ENCODE measurements around the gene SAMD11. TPM values are rescaled to one million over a fixed set of nuclear protein-coding genes. Genes with fewer than 3 reads are reported as not detected.
"Not testable (repeated sequence)": the region's sequence is repeated elsewhere in the genome, so short reads cannot be mapped to it uniquely, and the experiment has no call there.

The SAMD11 gene
- total RNA-seq (2014; rRNA removed; shearing (Covaris generic)), result 0.06 TPM in 1 of 2 replicates, not detected in the other
- not detected in 2 replicates for total RNA-seq (2022)
- not detected for Bru-seq, nascent RNA
- BruChase-seq, experiment 1, labeled RNA remaining after a 6-hour chase, result percentile 3 among the genes with signal in this experiment
- BruChase-seq, experiment 2, labeled RNA remaining after a 2-hour chase, result percentile 6 among the genes with signal in this experiment
- long read RNA-seq, result 0 reads

GRCh38 chr1:923131-923990 is at the start of gene SAMD11:
Gene SAMD11, plus strand, starts transcription at chr1:923923. Its CDS starts 509 bp downstream, at chr1:924432.
- intact Hi-C loops (cut with micrococcal nuclease; ENCODE audit: unreplicated experiment), result no loop called here
- no peaks in the 10 kb centered on the region for H3K9me3 ChIP-seq (ENCODE audit: low read length)
- peak within 1 kb of the TSS; percentile 68 for H3K4me2 ChIP-seq (ENCODE audit: low read length)

GRCh38 chr1:876428-877208 is 47.1 kb upstream of the SAMD11 start:
- H3K4me1 ChIP-seq (ENCODE audit: insufficient read depth, low read length, poor library complexity, severe bottlenecking); POLR2A ChIA-PET; H3K9me2 ChIP-seq (ENCODE audit: insufficient read depth, low read length); intact Hi-C loops (cut with micrococcal nuclease; ENCODE audit: unreplicated experiment); H3K4me2 ChIP-seq (ENCODE audit: low read length); H3K4me3 ChIP-seq (ENCODE audit: low read depth, low read length, poor library complexity, severe bottlenecking); BruUV-seq (replicated peaks); H3K9me3 ChIP-seq (ENCODE audit: low read length); DNase-seq (ENCODE audit: low spot score); CTCF ChIA-PET (ENCODE audit: unreplicated experiment); H3K27ac ChIP-seq (ENCODE audit: low read depth, low read length, poor library complexity, severe bottlenecking); H2AFZ ChIP-seq (ENCODE audit: low read length); H3K36me3 ChIP-seq (ENCODE audit: insufficient read depth, low read length); H3K79me2 ChIP-seq (ENCODE audit: insufficient read depth, low read depth, low read length); H4K20me1 ChIP-seq (ENCODE audit: insufficient read depth, low read length): not testable (repeated sequence)

More at GRCh38 chr1:923131-923990, at the start of gene SAMD11:
- H3K27ac ChIP-seq (ENCODE audit: low read depth, low read length, poor library complexity, severe bottlenecking), result no peak within 1 kb of the TSS
- H3K79me2 ChIP-seq (ENCODE audit: insufficient read depth, low read depth, low read length), result no peaks in the 10 kb centered on the region
- no peaks in the 10 kb centered on the region for H3K36me3 ChIP-seq (ENCODE audit: insufficient read depth, low read length)
- DNase-seq (ENCODE audit: low spot score), result peak; percentile 83
- H2AFZ ChIP-seq (ENCODE audit: low read length), result no peak within 1 kb of the TSS
- ChIA-PET CTCF (ENCODE audit: unreplicated experiment) (no interaction called here), POLR2A (no interaction called here)
- TF ChIP-seq EZH2phosphoT487 (IDR thresholded peaks at IDR 0.05; ENCODE audit: borderline replicate concordance, low read depth, low read length) (no peak), CTCF (conservative IDR thresholded peaks at IDR 0.05; ENCODE audit: low read length) (no peak)
- H3K9me2 ChIP-seq (ENCODE audit: insufficient read depth, low read length), result no peaks in the 10 kb centered on the region
- H3K4me3 ChIP-seq (ENCODE audit: low read depth, low read length, poor library complexity, severe bottlenecking), result peak within 1 kb of the TSS; percentile 59
- H4K20me1 ChIP-seq (ENCODE audit: insufficient read depth, low read length), result no peaks in the 10 kb centered on the region
- no TSS peak for BruUV-seq (replicated peaks)
- H3K4me1 ChIP-seq (ENCODE audit: insufficient read depth, low read length, poor library complexity, severe bottlenecking), result peaks cover 31% of the 10 kb centered on the region

- intact Hi-C loops (cut with micrococcal nuclease; ENCODE audit: unreplicated experiment); BruUV-seq (replicated peaks); DNase-seq (ENCODE audit: low spot score); H3K4me1 ChIP-seq (ENCODE audit: insufficient read depth, low read length, poor library complexity, severe bottlenecking); H3K9me3 ChIP-seq (ENCODE audit: low read length); H3K9me2 ChIP-seq (ENCODE audit: insufficient read depth, low read length); CTCF ChIA-PET (ENCODE audit: unreplicated experiment); H3K4me3 ChIP-seq (ENCODE audit: low read depth, low read length, poor library complexity, severe bottlenecking); H2AFZ ChIP-seq (ENCODE audit: low read length); H4K20me1 ChIP-seq (ENCODE audit: insufficient read depth, low read length); H3K79me2 ChIP-seq (ENCODE audit: insufficient read depth, low read depth, low read length); H3K27ac ChIP-seq (ENCODE audit: low read depth, low read length, poor library complexity, severe bottlenecking); H3K36me3 ChIP-seq (ENCODE audit: insufficient read depth, low read length); POLR2A ChIA-PET; H3K4me2 ChIP-seq (ENCODE audit: low read length): not testable (repeated sequence)
These were observed 46.3 kb upstream of the SAMD11 start for GRCh38 chr1:877209-877986.

GRCh38 chr1:880511-880910 is 43.2 kb upstream of the SAMD11 start:
- H3K4me1 ChIP-seq (ENCODE audit: insufficient read depth, low read length, poor library complexity, severe bottlenecking); H4K20me1 ChIP-seq (ENCODE audit: insufficient read depth, low read length); H2AFZ ChIP-seq (ENCODE audit: low read length); DNase-seq (ENCODE audit: low spot score); BruUV-seq (replicated peaks); CTCF ChIA-PET (ENCODE audit: unreplicated experiment); H3K79me2 ChIP-seq (ENCODE audit: insufficient read depth, low read depth, low read length); H3K4me3 ChIP-seq (ENCODE audit: low read depth, low read length, poor library complexity, severe bottlenecking); intact Hi-C loops (cut with micrococcal nuclease; ENCODE audit: unreplicated experiment); H3K4me2 ChIP-seq (ENCODE audit: low read length); H3K9me2 ChIP-seq (ENCODE audit: insufficient read depth, low read length); H3K27ac ChIP-seq (ENCODE audit: low read depth, low read length, poor library complexity, severe bottlenecking); H3K9me3 ChIP-seq (ENCODE audit: low read length); POLR2A ChIA-PET; H3K36me3 ChIP-seq (ENCODE audit: insufficient read depth, low read length): not testable (repeated sequence)

GRCh38 chr1:880915-881314 is 42.8 kb upstream of the SAMD11 start:
- BruUV-seq (replicated peaks); H3K9me2 ChIP-seq (ENCODE audit: insufficient read depth, low read length); H3K79me2 ChIP-seq (ENCODE audit: insufficient read depth, low read depth, low read length); DNase-seq (ENCODE audit: low spot score); CTCF ChIA-PET (ENCODE audit: unreplicated experiment); intact Hi-C loops (cut with micrococcal nuclease; ENCODE audit: unreplicated experiment); H3K4me3 ChIP-seq (ENCODE audit: low read depth, low read length, poor library complexity, severe bottlenecking); H3K36me3 ChIP-seq (ENCODE audit: insufficient read depth, low read length); H3K9me3 ChIP-seq (ENCODE audit: low read length); H3K4me2 ChIP-seq (ENCODE audit: low read length); H4K20me1 ChIP-seq (ENCODE audit: insufficient read depth, low read length); POLR2A ChIA-PET; H2AFZ ChIP-seq (ENCODE audit: low read length); H3K4me1 ChIP-seq (ENCODE audit: insufficient read depth, low read length, poor library complexity, severe bottlenecking); H3K27ac ChIP-seq (ENCODE audit: low read depth, low read length, poor library complexity, severe bottlenecking): not testable (repeated sequence)

Data from OCI-LY7 (cell line).